Ovary (tissue), 3 donors: ENCODE results near the gene MZT2A.
"Not testable (repeated sequence)": the region's sequence is repeated elsewhere in the genome, so short reads cannot be mapped to it uniquely, and the experiment has no call there.

Experiments
- CTCF ChIP-seq, 3 donors: fragments of 450-650 bp in 2 of 3; fragments of 200-600 bp in 1 of 3; IDR thresholded peaks; one replicate each; pipeline versions ENCODE4 v1.5.1 to v1.8.0; 2016 to 2022; ENCODE audit warnings: antibody characterized with exemption in 3 of 3, mild to moderate bottlenecking in 1 of 3
- EP300 ChIP-seq: sonication (generic); formaldehyde crosslinking; IDR thresholded peaks from one replicate; pipeline ENCODE4 v1.6.1; 2017; ENCODE audit warnings: antibody characterized with exemption
- POLR2A ChIP-seq: fragments of 450-650 bp; IDR thresholded peaks from one replicate; pipeline ENCODE4 v1.6.1; 2017; ENCODE audit warnings: antibody characterized with exemption, mild to moderate bottlenecking, moderate library complexity
- donor health status: DM: no; HTN: no; CAD: no.

- TF ChIP-seq CTCF (IDR thresholded peaks at IDR 0.05); POLR2A; EP300: not testable (repeated sequence)
Observed at GRCh38 chr2:131451265-131451949, 40.8 kb downstream of the MZT2A start.
